B cell (primary cell): ENCODE data around the gene DCHS2. TPM values are rescaled to one million over a fixed set of nuclear protein-coding genes. Genes with fewer than 3 reads are reported as not detected.

Experiments used
- ATAC-seq: fragments of 200-7000 bp; cut with Tn5 transposase; one replicate; pipeline ENCODE4 v1.10.0; 2021; ENCODE audit warnings: low read depth, mild to moderate bottlenecking, moderate number of reproducible peaks, moderate library complexity
- CTCF ChIA-PET: fragments of 350-600 bp; sonication (Branson Sonifier 250); formaldehyde crosslinking; loops from one replicate; lab custom pipeline; 2021; ENCODE audit warnings: antibody characterized with exemption, inconsistent platforms; lab: Charles Lee
- POLR2A ChIA-PET: fragments of 350-600 bp; sonication (Branson Sonifier 250); formaldehyde crosslinking; loops from one replicate; lab custom pipeline; 2021; ENCODE audit warnings: antibody characterized with exemption; lab: Charles Lee
- DNase-seq: peaks from one replicate; pipeline ENCODE4 v3.0.0; 2013
- H2AFZ ChIP-seq: 2 replicates; pipeline ENCODE4 v1.6.1; 2012; ENCODE audit warnings: mild to moderate bottlenecking, low read depth, low read length; ENCODE audit not compliant: insufficient read depth, poor library complexity, severe bottlenecking
- H3K27ac ChIP-seq, 2 donors: 1 replicate in 1 of 2; 2 replicates in 1 of 2; pipeline ENCODE4 v1.5.1; 2012 to 2013; ENCODE audit warnings: low read length in 2 of 2, mild to moderate bottlenecking in 2 of 2, moderate library complexity in 1 of 2
- H3K27me3 ChIP-seq, 4 experiments: fragments of 200-600 bp in 1 of 4; sonication (generic) in 1 of 4; replicated peaks in 1 of 4; 1 replicate in 2 of 4; 2 replicates in 2 of 4; pipeline versions ENCODE4 v1.6.1 to v1.7.0; 2013 to 2016; ENCODE audit warnings: low read length in 3 of 4, mild to moderate bottlenecking in 2 of 4, mixed read lengths in 1 of 4, moderate library complexity in 1 of 4; ENCODE audit not compliant: insufficient read depth in 4 of 4, control insufficient read depth in 3 of 4; ENCODE audit errors: control extremely low read depth in 1 of 4
- H3K36me3 ChIP-seq, 2 experiments: replicated peaks in 1 of 2; 1 replicate in 1 of 2; 2 replicates in 1 of 2; pipeline versions ENCODE4 v1.6.1 to v1.7.1; 2013; ENCODE audit warnings: low read length in 1 of 2; ENCODE audit not compliant: insufficient read depth in 2 of 2, control insufficient read depth in 1 of 2; ENCODE audit errors: control extremely low read depth in 1 of 2, extremely low read depth in 1 of 2
- H3K4me1 ChIP-seq, 2 donors: fragments of 200-600 bp in 1 of 2; sonication (generic) in 1 of 2; 1 replicate in 1 of 2; 2 replicates in 1 of 2; pipeline versions ENCODE4 v1.5.1 to v1.6.1; 2013 to 2017; ENCODE audit warnings: low read length in 2 of 2; ENCODE audit not compliant: control insufficient read depth in 2 of 2, insufficient read depth in 2 of 2
- H3K4me2 ChIP-seq: replicated peaks from 2 replicates; pipeline ENCODE3; 2012; ENCODE audit warnings: mild to moderate bottlenecking, low read depth, low read length; ENCODE audit not compliant: poor library complexity, severe bottlenecking
- H3K4me3 ChIP-seq, 5 experiments: fragments of 200-600 bp in 1 of 5; sonication (generic) in 1 of 5; 1 replicate in 3 of 5; 2 replicates in 2 of 5; pipeline versions ENCODE4 v1.5.1 to v1.7.0; 2011 to 2016; ENCODE audit warnings: low read length in 4 of 5, mild to moderate bottlenecking in 4 of 5, low read depth in 2 of 5, control low read depth in 1 of 5, moderate library complexity in 1 of 5; ENCODE audit not compliant: insufficient read depth in 1 of 5; ENCODE audit errors: control extremely low read depth in 1 of 5, extremely low read depth in 1 of 5
- H3K79me2 ChIP-seq: fragments of 200-600 bp; sonication (generic); one replicate; pipeline ENCODE4 v1.6.0; 2016; ENCODE audit warnings: low read length; ENCODE audit not compliant: control insufficient read depth, insufficient read depth
- H3K9ac ChIP-seq: fragments of 200-600 bp; sonication (generic); 2 replicates; pipeline ENCODE4 v1.6.1; 2017; ENCODE audit warnings: mild to moderate bottlenecking, low read length, moderate library complexity
- H3K9me3 ChIP-seq, 3 donors: one replicate each; pipeline versions ENCODE4 v1.6.1 to v1.7.1; 2013; ENCODE audit warnings: low read length in 2 of 3; ENCODE audit not compliant: control insufficient read depth in 2 of 3, insufficient read depth in 1 of 3; ENCODE audit errors: control extremely low read depth in 1 of 3
- H4K20me1 ChIP-seq: 2 replicates; pipeline ENCODE4 v1.6.0; 2012; ENCODE audit warnings: mild to moderate bottlenecking, low read length; ENCODE audit not compliant: insufficient read depth, control insufficient read depth, poor library complexity, severe bottlenecking
- H3K27ac Mint-ChIP-seq: one replicate; pipeline ENCODE4 v1.8.0; 2021; ENCODE audit warnings: mixed read lengths
- H3K27me3 Mint-ChIP-seq: one replicate; pipeline ENCODE4 v1.8.0; 2021; ENCODE audit warnings: mixed read lengths
- H3K4me1 Mint-ChIP-seq: one replicate; pipeline ENCODE4 v1.8.0; 2021; ENCODE audit warnings: mixed read lengths
- H3K4me3 Mint-ChIP-seq: one replicate; pipeline ENCODE4 v1.8.0; 2021; ENCODE audit warnings: mixed read lengths
- H3K9me3 Mint-ChIP-seq: one replicate; pipeline ENCODE4 v1.8.0; 2022; ENCODE audit warnings: mixed read lengths; ENCODE audit not compliant: insufficient read depth
- CTCF ChIP-seq: fragments of 200-600 bp; IDR thresholded peaks from one replicate; pipeline ENCODE4 v1.8.0; 2022; ENCODE audit warnings: antibody characterized with exemption, mild to moderate bottlenecking
- EZH2 ChIP-seq: IDR thresholded peaks from 2 replicates; pipeline ENCODE4 v1.6.1; 2012; ENCODE audit warnings: borderline replicate concordance, low read depth, mild to moderate bottlenecking, moderate library complexity, low read length; ENCODE audit not compliant: insufficient read depth, poor library complexity, severe bottlenecking
- WGBS: methylation state at CpG from one replicate; pipeline ENCODE4 v1.1.5; 2013; ENCODE audit warnings: missing lambda C conversion rate; ENCODE audit not compliant: insufficient coverage; 5-methylcytosine and 5-hydroxymethylcytosine counted together
- intact Hi-C: fragments of 100-400 bp; cut with micrococcal nuclease; formaldehyde crosslinking; loops from one replicate; pipeline ENCODE4 v1.10.0; 2022
- polyA plus RNA-seq: library from polyadenylated mRNA; depleted of rRNA; stranded (reverse); fragments of >200 nt; gene quantifications from 2 replicates; pipeline ENCODE4 v1.2.3, GENCODE V29; 2012
- total RNA-seq, 2 donors: library from RNA; stranded (reverse); fragments of 120-200 nt in 1 of 2; gene quantifications; 1 replicate in 1 of 2; 2 replicates in 1 of 2; pipeline versions ENCODE4 v1.2.3 to v1.2.4, GENCODE V29; 2013 to 2022

Gene DCHS2
- total and polyA plus RNA-seq, 2 donors (not counting 1 experiment from before 2014, with no cell fraction given), result 0.02 to 0.06 TPM

- 2% methylated on average over 10 of the region's 10 CpGs for WGBS
- ChIA-PET CTCF (interaction anchor here (1.0 kb wide), 1 partner anchor 10 kb away, joined by 6 read pairs; no protein-coding TSS in a partner anchor), POLR2A (no interaction called here)
- Histone ChIP-seq H3K27ac (peak overlapping the region; percentile 76 to 90), H3K9me3 (no peaks in the 10 kb centered on the region), H2AFZ (peak overlapping the region; percentile 59), H3K27me3 (no peaks in the 10 kb centered on the region), H3K79me2 (no peaks in the 10 kb centered on the region), H3K9ac (peak overlapping the region; percentile 63), H3K4me3 (peak overlapping the region; percentile 55 to 68 (median 66)), H3K4me1 (peaks cover 13 to 17% of the 10 kb centered on the region in 2 donors), H4K20me1 (no peaks in the 10 kb centered on the region), H3K36me3 (no peaks in the 10 kb centered on the region), H3K4me2 (peak overlapping the region; percentile 71)
- intact Hi-C loops, result loop anchor here (5.0 kb wide), 2 partner anchors 49 to 76 kb away; partner anchors contain the start of gene DCHS2
- Mint-ChIP-seq H3K27ac (peak overlapping the region; percentile 95), H3K4me1 (peaks cover 37% of the 10 kb centered on the region), H3K4me3 (peak overlapping the region; percentile 93), H3K9me3 (no peaks in the 10 kb centered on the region), H3K27me3 (peaks cover 6% of the 10 kb centered on the region)
- ATAC-seq (peak; percentile 25), DNase-seq (no peak)
- no peak for TF ChIP-seq EZH2
- no peak for TF ChIP-seq CTCF
Observed at GRCh38 chr4:154416190-154416547, 75.4 kb downstream of the DCHS2 start.

GRCh38 chr4:154415313-154415712 lies 76.3 kb downstream of the DCHS2 start:
- H4K20me1 ChIP-seq, result no peaks in the 10 kb centered on the region
- H2AFZ ChIP-seq, result no peak overlapping the region
- POLR2A ChIA-PET, result no interaction called here
- H3K27me3 ChIP-seq, result no peaks in the 10 kb centered on the region
- H3K9me3 ChIP-seq, result peaks cover 0 to 2% (median 0%) of the 10 kb centered on the region in 3 donors
- Mint-ChIP-seq H3K4me3 (peak overlapping the region; percentile 23), H3K27ac (no peak overlapping the region), H3K27me3 (peaks cover 6% of the 10 kb centered on the region), H3K4me1 (peaks cover 30% of the 10 kb centered on the region), H3K9me3 (peaks cover 3% of the 10 kb centered on the region)
- no peak for DNase-seq
- WGBS, result 90% methylated on average over 4 of the region's 4 CpGs
- no peak for TF ChIP-seq EZH2
- TF ChIP-seq CTCF, result no peak
- H3K4me1 ChIP-seq, result peaks cover 12 to 13% of the 10 kb centered on the region in 2 donors
- no peaks in the 10 kb centered on the region for H3K79me2 ChIP-seq
- H3K27ac ChIP-seq, result no peak overlapping the region
- no peak overlapping the region for H3K4me2 ChIP-seq
- no peaks in the 10 kb centered on the region for H3K36me3 ChIP-seq
- H3K9ac ChIP-seq, result no peak overlapping the region
- ATAC-seq, result no peak
- CTCF ChIA-PET, result no interaction called here
- no peak overlapping the region for H3K4me3 ChIP-seq
- intact Hi-C loops, result loop anchor here (5.0 kb wide), 2 partner anchors 48 to 77 kb away; partner anchors contain the start of gene DCHS2
